NCI-H1436 (cell line): ENCODE results near the gene DSC3.

Experiments
- DNase-seq: peaks from one replicate; lab custom pipeline; 2025; lab: John Stamatoyannopoulos, UW

The DSC3 gene

DNA sequence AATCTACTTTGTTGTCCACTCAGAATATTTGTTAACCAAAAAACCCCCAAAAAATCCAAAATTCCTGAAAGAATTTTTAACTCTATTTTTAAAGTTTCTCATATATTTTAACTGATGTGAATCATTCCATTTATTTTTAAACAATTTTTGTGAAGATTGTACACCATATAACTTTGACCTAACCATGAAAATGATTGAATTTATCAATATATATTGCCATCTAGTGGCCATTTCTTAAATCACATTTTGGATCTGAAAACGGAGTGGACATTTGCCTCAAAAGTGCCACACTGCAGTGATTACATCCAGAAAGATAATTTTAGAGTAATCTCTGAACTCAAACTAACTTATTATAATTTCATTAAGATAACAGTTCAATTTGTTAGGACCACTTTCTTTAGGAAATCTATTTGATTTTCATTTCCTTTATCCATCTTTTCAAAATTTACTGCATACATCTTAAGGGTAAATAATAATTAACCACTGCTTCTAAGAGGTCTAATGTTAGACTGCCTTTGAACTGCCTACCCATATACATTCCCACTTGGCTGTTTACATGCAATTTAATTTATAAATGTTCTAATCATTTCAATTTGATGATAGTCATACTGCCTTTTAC lies 71.1 kb downstream of the DSC3 start:
- no peak for DNase-seq

DNA sequence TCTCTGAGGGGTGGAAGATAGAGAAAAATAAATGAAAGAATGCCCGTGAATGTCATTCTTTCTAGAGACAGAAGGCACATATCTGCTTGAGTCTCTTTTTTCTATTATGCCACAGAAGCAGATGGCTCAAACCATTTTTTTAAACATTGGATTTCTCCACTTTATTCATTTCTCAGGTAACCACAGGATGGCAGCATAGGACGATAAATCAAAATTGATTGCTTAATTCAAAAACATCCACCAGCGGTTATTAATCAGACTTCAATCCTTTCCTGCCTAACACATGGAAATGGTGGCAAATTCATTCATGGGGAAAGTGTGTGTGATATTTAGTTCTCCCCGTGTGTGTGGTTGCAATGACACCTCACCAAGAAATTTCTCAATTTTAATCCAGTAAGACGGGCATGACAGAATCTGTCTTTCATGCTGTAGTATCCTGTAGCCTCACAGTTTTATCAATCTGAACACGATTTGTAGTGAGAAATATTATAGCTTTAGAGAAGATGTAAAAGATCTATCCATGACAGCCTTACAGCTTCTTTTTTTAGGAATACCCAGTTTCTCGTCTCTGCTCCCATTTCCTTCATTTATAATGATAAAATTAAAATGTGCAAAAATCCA lies 72.2 kb downstream of the DSC3 start:
- DNase-seq: no peak

DNA sequence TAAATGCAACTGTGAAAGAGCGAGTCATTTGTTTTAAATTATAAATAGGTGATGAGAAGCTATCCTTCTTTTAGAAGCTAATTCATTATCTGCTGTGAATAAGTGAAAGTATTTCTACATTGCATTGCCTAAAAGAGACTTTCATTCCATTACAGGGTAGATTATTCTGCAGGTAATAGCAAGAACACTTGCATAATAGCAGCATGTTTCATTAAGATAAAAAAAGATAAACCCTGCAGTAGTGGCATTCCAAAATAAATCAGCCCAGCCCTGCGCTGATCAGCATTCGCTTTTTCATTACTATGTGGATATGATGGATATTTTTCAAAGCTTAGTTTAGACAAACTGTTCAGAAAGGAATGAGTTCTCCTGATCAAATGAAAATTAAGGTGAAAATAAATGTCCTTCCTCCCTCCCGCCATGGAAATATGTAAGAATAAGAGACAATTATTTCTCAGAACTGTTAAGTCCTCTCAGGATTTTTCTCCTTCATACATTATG lies 72.8 kb downstream of the DSC3 start:
- DNase-seq: no peak

DNA sequence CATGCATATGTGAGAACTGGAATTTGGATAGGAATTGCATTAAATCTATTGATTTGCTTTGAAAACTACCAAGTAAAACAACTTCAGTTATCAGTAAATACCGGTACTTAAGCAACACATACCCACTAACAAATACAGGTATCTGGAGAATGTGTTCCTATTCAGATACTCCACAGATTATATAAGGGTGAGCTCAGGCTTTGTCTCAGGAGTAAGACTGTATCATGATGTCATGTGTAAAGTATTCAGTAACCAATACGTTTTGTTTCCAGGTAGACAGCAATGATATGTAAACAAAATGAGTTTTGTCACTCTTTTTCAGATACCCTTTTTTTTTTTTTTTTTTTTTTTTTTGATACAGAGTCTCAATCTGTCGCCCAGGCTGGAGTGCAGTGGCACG lies 74.8 kb downstream of the DSC3 start:
- no peak for DNase-seq

DNA sequence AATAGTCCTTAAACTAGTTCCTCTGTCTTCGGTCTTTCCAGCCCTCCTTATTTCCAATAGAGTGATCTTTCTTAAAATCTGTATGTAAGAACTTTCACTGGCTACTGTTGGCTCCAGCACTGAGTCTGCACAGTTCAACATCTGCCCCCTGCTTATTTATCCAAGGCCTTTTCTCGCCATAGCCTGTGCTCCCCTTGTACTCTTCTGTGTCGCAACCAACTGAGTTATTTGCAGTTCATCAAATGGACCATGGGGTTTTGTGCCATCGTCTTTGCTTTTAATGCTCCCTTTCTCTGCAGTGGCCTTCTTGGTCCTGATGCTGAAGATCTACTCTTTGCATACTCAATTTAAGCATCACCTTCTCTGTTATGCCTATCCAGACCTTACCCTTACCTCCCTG lies 77.3 kb downstream of the DSC3 start:
- DNase-seq: no peak

DNA sequence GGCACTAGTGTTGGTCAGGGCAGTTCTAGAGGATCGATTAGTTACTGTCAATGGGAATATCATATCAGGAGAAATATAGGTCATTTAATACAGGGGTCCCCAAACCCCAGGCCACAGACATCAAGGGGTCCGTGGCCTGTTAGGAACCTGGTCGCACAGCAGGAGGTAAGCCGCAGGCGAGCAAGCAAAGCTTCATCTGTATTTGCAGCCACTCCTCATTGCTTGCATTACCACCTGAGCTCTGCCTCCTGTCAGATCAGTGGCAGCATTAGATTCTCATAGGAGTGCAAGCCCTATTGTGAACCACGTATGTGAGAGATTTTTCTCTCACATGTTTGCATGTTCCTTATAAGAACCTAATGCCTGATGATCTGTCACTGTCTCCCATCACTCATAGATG lies 81.9 kb downstream of the DSC3 start:
- DNase-seq: no peak

DNA sequence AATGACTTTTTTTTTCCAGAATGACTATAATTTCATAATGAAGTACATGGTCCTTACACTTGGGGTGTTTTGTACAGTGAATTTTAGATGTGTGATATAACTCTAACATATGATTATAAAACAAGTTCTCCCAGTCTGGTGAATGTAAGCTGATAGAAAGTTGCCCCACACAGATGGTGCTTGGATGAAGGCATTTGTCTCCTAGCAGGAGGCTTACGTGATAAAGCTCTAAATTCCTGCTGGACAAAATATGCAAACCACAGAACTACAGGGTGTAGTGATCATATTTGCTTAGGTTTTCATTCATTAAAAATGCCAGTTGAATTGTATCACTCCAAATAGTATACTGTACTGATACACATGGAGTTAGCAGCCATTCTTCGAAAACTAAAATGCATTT lies 85.5 kb downstream of the DSC3 start:
- DNase-seq: no peak

DNA sequence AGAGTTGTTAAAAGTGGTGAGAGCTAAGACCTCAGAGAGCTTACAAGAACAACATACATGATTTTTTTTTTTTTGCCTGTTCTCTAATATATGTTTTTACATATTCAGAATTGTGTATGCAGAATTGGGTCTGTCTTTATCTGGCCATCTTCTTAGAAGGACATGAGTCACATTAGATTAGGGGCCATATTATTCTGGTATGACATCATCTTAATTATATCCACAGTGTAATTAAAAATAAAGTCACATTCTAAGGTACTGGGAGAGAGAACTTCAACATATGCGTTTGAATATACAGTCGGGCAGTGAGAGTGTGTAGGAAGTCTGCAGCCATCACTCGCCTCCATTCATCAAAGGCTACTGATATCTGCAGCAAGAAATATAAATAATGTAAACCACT lies 88.3 kb downstream of the DSC3 start:
- no peak for DNase-seq

DNA sequence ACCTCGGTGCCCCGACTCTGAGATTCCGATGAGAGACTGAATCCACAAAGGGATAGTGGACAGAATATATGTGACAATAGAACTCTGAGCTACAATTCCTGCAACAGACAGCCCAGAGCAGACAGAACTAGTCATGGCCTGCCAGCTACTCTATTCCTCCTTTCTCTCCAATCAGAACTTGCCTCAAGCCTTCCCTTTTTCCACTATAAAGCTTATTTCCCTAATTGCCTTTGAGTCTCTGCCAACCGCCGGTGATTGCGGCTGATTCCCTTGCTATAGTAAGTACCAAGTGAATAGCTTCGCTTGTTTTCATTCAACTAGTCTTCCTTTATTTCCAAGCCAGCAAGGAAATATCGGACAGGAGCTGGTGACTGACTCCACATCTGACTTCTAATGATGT lies 96.8 kb downstream of the DSC3 start:
- DNase-seq: no peak

DNA sequence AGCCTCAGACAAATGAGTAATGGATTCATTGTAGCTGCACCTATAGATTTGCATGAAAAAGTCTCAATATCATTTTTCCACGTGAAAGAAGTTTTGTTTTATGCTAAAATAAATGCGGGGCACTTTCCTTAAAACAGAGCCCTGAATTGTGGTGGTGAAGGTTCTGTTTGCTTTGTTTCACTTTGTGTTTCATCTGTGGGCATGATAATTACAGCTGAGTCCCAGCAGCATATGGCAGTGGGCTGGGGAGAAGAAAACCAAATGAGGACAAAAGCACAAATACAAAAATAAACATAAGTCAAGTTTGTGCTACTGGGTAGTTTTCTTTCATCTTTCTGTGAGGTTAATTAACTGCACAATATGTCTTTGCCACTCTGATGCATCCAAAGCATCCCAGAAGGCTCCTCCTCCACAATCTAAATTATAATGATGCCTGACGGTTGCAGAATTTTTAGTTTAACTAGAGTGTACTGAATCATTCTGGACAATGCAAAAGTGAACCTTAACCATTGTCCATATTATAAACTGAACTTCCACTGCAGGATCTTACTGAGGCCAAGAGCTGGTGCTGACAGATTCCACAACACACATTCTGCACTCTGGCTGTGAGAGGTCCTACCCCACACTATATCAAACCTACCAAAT lies 97.6 kb downstream of the DSC3 start:
- DNase-seq: no peak

DNA sequence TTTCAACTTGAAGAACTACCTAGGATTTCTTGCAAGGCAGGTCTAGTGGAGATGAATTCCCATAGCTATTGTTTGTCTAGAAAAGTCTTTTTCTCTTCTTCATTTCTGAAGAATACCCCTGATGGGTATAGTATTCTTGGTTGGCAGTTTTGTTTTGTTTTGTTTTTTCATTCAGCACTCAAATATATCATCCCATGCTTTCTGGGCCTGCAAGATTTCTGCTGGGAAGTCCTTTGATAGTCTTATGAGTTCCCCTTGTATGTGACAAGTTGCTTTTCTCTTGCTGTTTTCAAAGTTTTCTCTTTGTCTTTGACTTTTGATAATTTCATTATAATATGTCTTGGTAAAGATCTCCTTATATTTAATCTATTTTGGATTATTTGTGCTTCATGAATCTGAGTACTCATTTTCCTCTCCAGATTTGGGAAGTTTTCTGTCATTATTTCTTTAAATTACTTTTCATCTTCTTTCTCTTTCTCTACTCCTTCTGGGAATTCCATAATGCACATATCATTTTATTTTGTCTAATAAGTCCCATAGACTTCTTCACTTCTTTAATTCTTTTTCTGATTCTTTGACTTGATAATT lies 101.5 kb downstream of the DSC3 start:
- DNase-seq: no peak
